Liver (tissue), 3 donors: Measurements from ENCODE around the gene ZCCHC14.

Experiments used
- CTCF ChIP-seq: fragments of 150-350 bp; IDR thresholded peaks from 2 replicates; pipeline ENCODE4 v1.5.1; 2017; ENCODE audit warnings: improper control_type of control experiment, low read depth, low read length; ENCODE audit not compliant: missing input control
- EGR1 ChIP-seq, 2 donors: IDR thresholded peaks; 2 replicates each; pipeline ENCODE4 v1.6.1; 2016 to 2018; ENCODE audit warnings: antibody characterized with exemption in 2 of 2, low read depth in 2 of 2
- FOXA1 ChIP-seq: IDR thresholded peaks from 2 replicates; pipeline ENCODE4 v1.6.1; 2016; ENCODE audit warnings: antibody characterized with exemption
- GABPA ChIP-seq, 2 donors: IDR thresholded peaks in 1 of 2; conservative IDR thresholded peaks in 1 of 2; 2 replicates each; pipeline ENCODE4 v1.6.1; 2016; ENCODE audit warnings: antibody characterized with exemption in 2 of 2, mild to moderate bottlenecking in 1 of 2, moderate library complexity in 1 of 2
- HNF4G ChIP-seq: IDR thresholded peaks from 2 replicates; pipeline ENCODE4 v1.6.1; 2016; ENCODE audit warnings: antibody characterized with exemption
- NR2F2 ChIP-seq: IDR thresholded peaks from 2 replicates; pipeline ENCODE4 v1.6.1; 2016; ENCODE audit warnings: antibody characterized with exemption
- YY1 ChIP-seq: IDR thresholded peaks from 2 replicates; pipeline ENCODE4 v1.6.1; 2016; ENCODE audit warnings: antibody characterized with exemption, mild to moderate bottlenecking
- donor health status: healthy.
- donor health status: healthy.

DNA sequence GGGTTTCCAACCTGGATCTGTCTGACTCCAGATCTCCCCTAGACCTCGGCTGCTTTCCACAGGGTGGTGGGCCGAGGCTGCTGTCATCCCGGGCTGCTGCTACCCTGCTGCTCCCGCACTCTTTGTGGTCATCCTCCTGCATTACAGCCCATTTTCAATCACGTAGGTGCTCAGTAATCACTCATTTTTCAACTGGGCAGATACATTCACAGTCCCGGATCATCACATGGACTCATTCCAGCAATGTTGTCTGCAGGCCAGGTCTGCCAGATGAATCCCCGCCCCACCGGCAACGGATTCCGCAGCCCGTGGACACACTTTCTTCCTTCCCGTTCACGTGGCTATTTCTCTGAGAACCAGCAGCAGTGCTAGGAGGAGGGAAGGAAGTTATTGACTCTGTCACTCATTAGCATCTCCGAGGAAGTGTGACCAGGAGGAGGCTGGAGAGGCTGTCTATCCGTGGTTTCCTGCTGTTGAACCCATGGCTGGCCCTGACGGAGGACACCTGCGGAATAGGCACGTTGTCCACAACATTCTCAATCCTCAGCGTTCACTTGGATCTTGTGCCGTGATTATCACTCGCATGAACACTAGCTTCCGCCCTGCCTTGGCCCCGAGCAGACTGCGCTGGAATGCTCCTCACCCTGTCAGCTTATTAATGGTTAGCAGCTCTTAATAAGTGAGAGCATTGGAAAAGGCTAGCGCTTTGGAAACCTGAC lies 14.7 kb upstream of the ZCCHC14 start:
- TF ChIP-seq YY1 (no peak), EGR1 (IDR thresholded peaks at IDR 0.05; ENCODE audit: low read depth in 2 of 2) (no peak), GABPA (IDR thresholded peaks at IDR 0.05 in 1 of 2, conservative IDR thresholded peaks at IDR 0.05 in 1 of 2) (no peak), CTCF (no peak), NR2F2 (no peak), HNF4G (no peak), FOXA1 (no peak)
